Testis (tissue), 2 donors: ENCODE results near the gene PHLPP2.

ENCODE experiments used
- CTCF ChIP-seq, 3 experiments: fragments of 450-650 bp in 2 of 3; fragments of 200-600 bp in 1 of 3; sonication (generic) in 1 of 3; IDR thresholded peaks; one replicate each; pipeline ENCODE4 v1.5.1; 2016 to 2019; ENCODE audit warnings: antibody characterized with exemption in 3 of 3, mild to moderate bottlenecking in 2 of 3, moderate library complexity in 1 of 3
- POLR2A ChIP-seq: fragments of 450-650 bp; IDR thresholded peaks from one replicate; pipeline ENCODE4 v1.6.1; 2017; ENCODE audit warnings: antibody characterized with exemption, mild to moderate bottlenecking, moderate library complexity

- TF ChIP-seq CTCF (IDR thresholded peaks at IDR 0.05) (no peak), POLR2A (no peak)
Observed at GRCh38 chr16:71698491-71698890, 26.0 kb downstream of the PHLPP2 start.
